BLaER1 treated with 17β-estradiol and CSF1 and Interleukin-3, amounts not matched to agents 10 nM and 100 nM (cell line): Measurements from ENCODE around the gene AHI1.
A peak's percentile ranks its signal among the peaks of the same experiment; 100 is the strongest.

ENCODE experiments used
- H3K27ac ChIP-seq, 11 experiments: shearing (Covaris generic); formaldehyde crosslinking; 2 replicates each; pipeline ENCODE4 v1.8.1; 2022
- H3K27me3 ChIP-seq, 11 experiments: shearing (Covaris generic); formaldehyde crosslinking; 2 replicates each; pipeline ENCODE4 v1.8.1; 2022
- H3K36me3 ChIP-seq, 11 experiments: shearing (Covaris generic); formaldehyde crosslinking; 2 replicates each; pipeline ENCODE4 v1.8.1; 2022
- H3K4me1 ChIP-seq, 10 experiments: shearing (Covaris generic); formaldehyde crosslinking; 2 replicates each; pipeline ENCODE4 v1.8.1; 2022
- H3K4me2 ChIP-seq, 11 experiments: shearing (Covaris generic); formaldehyde crosslinking; 2 replicates each; pipeline ENCODE4 v1.8.1; 2022
- H3K4me3 ChIP-seq, 10 experiments: shearing (Covaris generic); formaldehyde crosslinking; 2 replicates each; pipeline ENCODE4 v1.8.1; 2022
- H3K9ac ChIP-seq, 11 experiments: shearing (Covaris generic); formaldehyde crosslinking; 2 replicates each; pipeline ENCODE4 v1.8.1; 2022
- H3K9me3 ChIP-seq, 11 experiments: shearing (Covaris generic); formaldehyde crosslinking; replicated peaks in 1 of 11; 2 replicates each; pipeline ENCODE4 v1.8.1; 2022
- H4K20me1 ChIP-seq, 11 experiments: shearing (Covaris generic); formaldehyde crosslinking; 2 replicates each; pipeline ENCODE4 v1.8.1; 2022
- Cebpa-rat ChIP-seq, 11 experiments: shearing (Covaris generic); IDR thresholded peaks; 2 replicates each; pipeline ENCODE4 v1.8.1; 2022

The AHI1 gene

DNA sequence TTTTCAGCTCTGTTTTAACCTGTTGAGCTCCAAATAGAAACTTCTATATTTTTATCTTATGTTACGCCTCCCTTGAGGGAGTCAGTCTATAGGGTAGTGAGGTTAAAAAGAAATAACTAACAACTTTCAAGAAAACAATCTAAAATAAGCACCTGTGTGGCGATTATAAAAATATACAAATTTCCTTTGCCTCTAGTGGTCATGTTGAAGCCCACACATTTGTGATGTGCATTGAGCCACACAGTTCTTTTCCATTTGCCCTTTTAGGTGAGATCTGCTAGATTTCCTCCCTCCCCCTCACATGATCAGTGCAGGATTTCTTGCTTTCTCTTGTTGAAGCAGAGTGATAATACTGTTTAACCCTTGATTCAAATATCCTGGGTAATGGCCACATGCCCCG lies 232.3 kb downstream of the AHI1 start:
- no peak overlapping the region for H3K4me3 ChIP-seq
- no peaks in the 10 kb centered on the region for H4K20me1 ChIP-seq
- H3K36me3 ChIP-seq: no peaks in the 10 kb centered on the region
- TF ChIP-seq Cebpa-rat (IDR thresholded peaks at IDR 0.05): no peak
- H3K9me3 ChIP-seq: peaks cover 0 to 23% (median 12%) of the 10 kb centered on the region in 11 experiments; a peak in 8 of 22 replicates
- peak overlapping the region in 5 of 11 experiments; percentile 1 to 83 (median 80); a peak in 9 of 22 replicates for H3K4me2 ChIP-seq
- H3K27me3 ChIP-seq: no peaks in the 10 kb centered on the region
- H3K9ac ChIP-seq: no peak overlapping the region
- 0 out of 22 replicates have a peak overlapping the region, but pooled peaks of 2 of the 11 experiments have one; percentile 14 to 19 for H3K27ac ChIP-seq
- peaks cover 17 to 65% (median 52%) of the 10 kb centered on the region in 10 experiments for H3K4me1 ChIP-seq

DNA sequence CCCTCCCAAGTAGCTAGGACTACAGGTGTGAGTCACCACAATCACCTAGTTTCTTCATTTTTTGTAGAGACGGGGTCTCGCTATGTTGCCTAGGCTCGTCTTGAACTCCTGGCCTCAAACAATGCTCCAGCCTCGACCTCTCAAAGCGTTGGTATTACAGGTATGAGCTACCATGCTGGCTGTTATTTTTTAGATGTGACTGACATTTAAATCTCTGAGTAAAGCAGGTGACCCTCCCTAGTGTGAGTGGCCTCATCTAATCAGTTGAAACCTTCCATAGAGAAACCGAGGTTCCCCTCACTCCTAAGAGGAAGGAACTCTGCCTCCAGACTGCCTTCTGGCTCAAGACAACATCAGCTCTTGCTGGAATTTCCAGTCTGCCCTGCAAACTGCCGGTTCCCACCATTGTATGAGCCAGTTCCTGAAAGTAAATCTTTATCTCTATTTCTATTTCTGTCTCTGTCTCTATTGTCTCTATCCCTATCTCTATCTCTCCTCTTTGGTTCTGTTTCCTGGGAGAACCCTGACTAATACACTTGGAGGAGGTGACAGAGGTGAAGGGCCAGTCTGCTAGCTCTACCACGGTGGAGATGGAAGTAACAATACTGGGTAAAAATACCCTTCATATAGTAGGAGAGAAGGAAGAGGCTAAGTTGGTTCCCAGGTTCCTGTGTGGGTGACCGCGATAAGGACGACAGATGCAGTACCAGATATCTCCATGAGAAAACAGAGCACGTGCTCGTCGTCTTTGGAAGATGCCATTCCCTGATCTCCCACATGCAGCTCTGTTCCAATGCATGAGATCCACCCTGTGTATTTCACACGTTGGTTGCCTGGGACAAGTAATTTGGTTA lies 235.4 kb downstream of the AHI1 start:
- peak overlapping the region in 2 of 11 experiments; percentile 3 to 16; a peak in 1 of 22 replicates for H3K4me2 ChIP-seq
- no peak overlapping the region for H3K4me3 ChIP-seq
- H4K20me1 ChIP-seq: no peaks in the 10 kb centered on the region
- peaks cover 5 to 33% (median 20%) of the 10 kb centered on the region in 10 experiments for H3K4me1 ChIP-seq
- peaks cover 0 to 23% (median 12%) of the 10 kb centered on the region in 11 experiments; a peak in 8 of 22 replicates for H3K9me3 ChIP-seq
- no peak overlapping the region for H3K9ac ChIP-seq
- no peak overlapping the region for H3K27ac ChIP-seq
- no peaks in the 10 kb centered on the region for H3K27me3 ChIP-seq
- no peaks in the 10 kb centered on the region for H3K36me3 ChIP-seq
- no peak for TF ChIP-seq Cebpa-rat (IDR thresholded peaks at IDR 0.05)

- H3K27ac ChIP-seq: no peak overlapping the region
- no peak overlapping the region for H3K4me3 ChIP-seq
- peaks cover 0 to 23% (median 8%) of the 10 kb centered on the region in 11 experiments; a peak in 10 of 22 replicates for H3K9me3 ChIP-seq
- H3K27me3 ChIP-seq: no peaks in the 10 kb centered on the region
- no peaks in the 10 kb centered on the region for H3K36me3 ChIP-seq
- no peak overlapping the region for H3K4me2 ChIP-seq
- TF ChIP-seq Cebpa-rat (IDR thresholded peaks at IDR 0.05): no peak
- H4K20me1 ChIP-seq: no peaks in the 10 kb centered on the region
- H3K9ac ChIP-seq: no peak overlapping the region
- peaks cover 3 to 19% (median 7%) of the 10 kb centered on the region in 10 experiments; a peak in 15 of 20 replicates for H3K4me1 ChIP-seq
Measured at GRCh38 chr6:135260612-135261011, 236.9 kb downstream of the AHI1 start.

- H3K9me3 ChIP-seq: peaks cover 0 to 31% (median 8%) of the 10 kb centered on the region in 11 experiments; a peak in 10 of 22 replicates
- no peak overlapping the region for H3K9ac ChIP-seq
- H3K4me1 ChIP-seq: peaks cover 0 to 19% (median 4%) of the 10 kb centered on the region in 10 experiments; a peak in 11 of 20 replicates
- H4K20me1 ChIP-seq: no peaks in the 10 kb centered on the region
- H3K4me3 ChIP-seq: no peak overlapping the region
- no peak overlapping the region for H3K27ac ChIP-seq
- no peak for TF ChIP-seq Cebpa-rat (IDR thresholded peaks at IDR 0.05)
- H3K4me2 ChIP-seq: no peak overlapping the region
- H3K36me3 ChIP-seq: no peaks in the 10 kb centered on the region
- no peaks in the 10 kb centered on the region for H3K27me3 ChIP-seq
Measured at GRCh38 chr6:135258970-135259369, 238.6 kb downstream of the AHI1 start.

GRCh38 chr6:135257631-135258405 lies 239.7 kb downstream of the AHI1 start:
- TF ChIP-seq Cebpa-rat (IDR thresholded peaks at IDR 0.05): no peak
- Histone ChIP-seq H3K27ac (no peak overlapping the region), H3K4me2 (no peak overlapping the region)

GRCh38 chr6:135256866-135257265 lies 240.7 kb downstream of the AHI1 start:
- Histone ChIP-seq H3K9ac (no peak overlapping the region), H3K4me1 (peaks cover 0 to 20% (median 0%) of the 10 kb centered on the region in 10 experiments; a peak in 9 of 20 replicates), H4K20me1 (no peaks in the 10 kb centered on the region), H3K36me3 (no peaks in the 10 kb centered on the region), H3K4me2 (no peak overlapping the region), H3K9me3 (peaks cover 0 to 25% (median 4%) of the 10 kb centered on the region in 11 experiments; a peak in 8 of 22 replicates), H3K4me3 (no peak overlapping the region), H3K27me3 (no peaks in the 10 kb centered on the region), H3K27ac (no peak overlapping the region)
- no peak for TF ChIP-seq Cebpa-rat (IDR thresholded peaks at IDR 0.05)

More at GRCh38 chr6:135257631-135258405, 239.7 kb downstream of the AHI1 start:
- peaks cover 0 to 25% (median 8%) of the 10 kb centered on the region in 11 experiments; a peak in 10 of 22 replicates for H3K9me3 ChIP-seq
- H3K9ac ChIP-seq: no peak overlapping the region
- no peaks in the 10 kb centered on the region for H3K27me3 ChIP-seq
- no peaks in the 10 kb centered on the region for H4K20me1 ChIP-seq
- H3K4me3 ChIP-seq: no peak overlapping the region
- no peaks in the 10 kb centered on the region for H3K36me3 ChIP-seq
- peaks cover 0 to 19% (median 0%) of the 10 kb centered on the region in 10 experiments; a peak in 9 of 20 replicates for H3K4me1 ChIP-seq

GRCh38 chr6:135254471-135254870 lies 243.1 kb downstream of the AHI1 start:
- Histone ChIP-seq H3K9ac (no peak overlapping the region), H3K4me3 (no peak overlapping the region), H3K9me3 (peaks cover 0 to 21% (median 0%) of the 10 kb centered on the region in 11 experiments; a peak in 6 of 22 replicates), H3K4me1 (peaks cover 0 to 38% (median 8%) of the 10 kb centered on the region in 10 experiments; a peak in 17 of 20 replicates), H3K36me3 (no peaks in the 10 kb centered on the region), H3K27ac (no peak overlapping the region), H3K4me2 (peak overlapping the region in 2 of 11 experiments; percentile 29 to 39; a peak in 3 of 22 replicates), H4K20me1 (no peaks in the 10 kb centered on the region), H3K27me3 (no peaks in the 10 kb centered on the region)
- no peak for TF ChIP-seq Cebpa-rat (IDR thresholded peaks at IDR 0.05)

- peaks cover 0 to 29% (median 7%) of the 10 kb centered on the region in 11 experiments; a peak in 7 of 22 replicates for H3K9me3 ChIP-seq
- no peak overlapping the region; a peak in 1 of 22 replicates for H3K4me2 ChIP-seq
- no peaks in the 10 kb centered on the region for H3K36me3 ChIP-seq
- no peaks in the 10 kb centered on the region for H3K27me3 ChIP-seq
- TF ChIP-seq Cebpa-rat (IDR thresholded peaks at IDR 0.05): no peak
- no peaks in the 10 kb centered on the region for H4K20me1 ChIP-seq
- H3K27ac ChIP-seq: no peak overlapping the region
- no peak overlapping the region for H3K4me3 ChIP-seq
- H3K4me1 ChIP-seq: peaks cover 0 to 50% (median 17%) of the 10 kb centered on the region in 10 experiments; a peak in 15 of 20 replicates
- H3K9ac ChIP-seq: no peak overlapping the region
Measured at GRCh38 chr6:135251498-135252441, 245.8 kb downstream of the AHI1 start.
